SK-N-SH (cell line): Measurements from ENCODE around the gene FAM47E. TPM values are rescaled to one million over a fixed set of nuclear protein-coding genes. Genes with fewer than 3 reads are reported as not detected.
"Not testable (repeated sequence)": the region's sequence is repeated elsewhere in the genome, so short reads cannot be mapped to it uniquely, and the experiment has no call there.

Experiments
- CTCF ChIA-PET: fragments of 300-600, 350-600 bp; formaldehyde crosslinking; extraction: SDS; loops from one replicate; lab custom pipeline; 2021; lab: Yijun Ruan, JAX
- POLR2A ChIA-PET: fragments of 350-600 bp; sonication (Branson Sonifier 250); formaldehyde crosslinking; extraction: SDS; loops from one replicate; lab custom pipeline; 2020; ENCODE audit warnings: antibody characterized with exemption, inconsistent platforms; lab: Yijun Ruan, JAX
- DNase-seq: peaks from one replicate; pipeline ENCODE4 v3.0.0; 2012
- H2AFZ ChIP-seq: fragments of 200-600 bp; sonication (generic); 2 replicates; pipeline ENCODE4 v1.8.1; 2016; ENCODE audit warnings: antibody characterized with exemption, mild to moderate bottlenecking, low read depth
- H3F3A ChIP-seq: fragments of 200-600 bp; sonication (generic); replicated peaks from 2 replicates; pipeline ENCODE3; 2016; ENCODE audit warnings: antibody characterized with exemption, mild to moderate bottlenecking; ENCODE audit not compliant: insufficient read depth
- H3K27ac ChIP-seq, 2 experiments: fragments of 200-500 bp in 1 of 2; fragments of 200-600 bp in 1 of 2; sonication (Bioruptor generic) in 1 of 2; sonication (generic), shearing (Covaris generic) in 1 of 2; 2 replicates each; pipeline versions ENCODE4 v1.5.1 to v1.6.1; 2014 to 2016; ENCODE audit warnings: low read depth in 2 of 2, inconsistent platforms in 1 of 2, low read length in 1 of 2, mild to moderate bottlenecking in 1 of 2, mixed read lengths in 1 of 2
- H3K27me3 ChIP-seq: fragments of 200-600 bp; sonication (generic), shearing (Covaris generic); 2 replicates; pipeline ENCODE4 v1.6.1; 2016; ENCODE audit warnings: mixed run types; ENCODE audit not compliant: insufficient read depth
- H3K36me3 ChIP-seq, 2 experiments: fragments of 200-500 bp in 1 of 2; fragments of 200-600 bp in 1 of 2; sonication (Bioruptor generic) in 1 of 2; sonication (generic) in 1 of 2; replicated peaks in 1 of 2; 2 replicates each; pipeline versions ENCODE3 to v1.5.1; 2014 to 2016; ENCODE audit warnings: low read length in 1 of 2, mild to moderate bottlenecking in 1 of 2; ENCODE audit not compliant: insufficient read depth in 2 of 2, control insufficient read depth in 1 of 2
- H3K4me1 ChIP-seq, 2 experiments: fragments of 200-500 bp in 1 of 2; fragments of 200-600 bp in 1 of 2; sonication (Bioruptor generic) in 1 of 2; sonication (generic), shearing (Covaris generic) in 1 of 2; 2 replicates each; pipeline versions ENCODE4 v1.5.1 to v1.6.1; 2014 to 2016; ENCODE audit warnings: low read depth in 1 of 2, low read length in 1 of 2, mixed run types in 1 of 2; ENCODE audit not compliant: insufficient read depth in 2 of 2, control insufficient read depth in 1 of 2
- H3K4me2 ChIP-seq: fragments of 200-600 bp; sonication (generic), shearing (Covaris generic); 2 replicates; pipeline ENCODE4 v1.6.1; 2017; ENCODE audit warnings: mixed run types
- H3K4me3 ChIP-seq, 2 experiments: fragments of 200-500 bp in 1 of 2; fragments of 200-600 bp in 1 of 2; sonication (Bioruptor generic) in 1 of 2; sonication (generic), shearing (Covaris generic) in 1 of 2; 2 replicates each; pipeline versions ENCODE4 v1.5.1 to v1.8.1; 2014 to 2016; ENCODE audit warnings: low read depth in 2 of 2, inconsistent platforms in 1 of 2, low read length in 1 of 2, mild to moderate bottlenecking in 1 of 2, mixed read lengths in 1 of 2, moderate library complexity in 1 of 2
- H3K79me2 ChIP-seq: fragments of 200-600 bp; sonication (generic); 2 replicates; pipeline ENCODE4 v1.8.1; 2017; ENCODE audit warnings: mild to moderate bottlenecking; ENCODE audit not compliant: insufficient read depth
- H3K9ac ChIP-seq: fragments of 200-600 bp; sonication (generic); 2 replicates; pipeline ENCODE4 v1.6.1; 2017; ENCODE audit warnings: mixed run types
- H3K9me2 ChIP-seq: fragments of 200-600 bp; sonication (generic); 2 replicates; pipeline ENCODE4 v1.6.1; 2017; ENCODE audit warnings: mixed run types
- H3K9me3 ChIP-seq: fragments of 200-600 bp; sonication (generic); 2 replicates; pipeline ENCODE4 v1.6.1; 2017; ENCODE audit warnings: mixed run types, mild to moderate bottlenecking, moderate library complexity
- H4K20me1 ChIP-seq: fragments of 200-600 bp; sonication (generic); 2 replicates; pipeline ENCODE4 v1.6.1; 2017; ENCODE audit warnings: mild to moderate bottlenecking, mixed run types; ENCODE audit not compliant: insufficient read depth
- EP300 ChIP-seq, 2 experiments: IDR thresholded peaks; 2 replicates each; pipeline versions ENCODE4 v1.4.0 to v1.6.1; 2012; ENCODE audit warnings: borderline replicate concordance in 1 of 2, low read depth in 1 of 2, low read length in 1 of 2
- GATA2 ChIP-seq: sonication (generic); formaldehyde crosslinking; IDR thresholded peaks from 2 replicates; pipeline ENCODE4 v1.5.0; 2020; ENCODE audit warnings: mild to moderate bottlenecking, missing genetic modification reagents
- NRF1 ChIP-seq: IDR thresholded peaks from 2 replicates; pipeline ENCODE4 v1.6.1; 2012; ENCODE audit warnings: low read depth, mild to moderate bottlenecking, low read length
- RAD21 ChIP-seq: IDR thresholded peaks from 2 replicates; pipeline ENCODE4 v1.6.1; 2012; ENCODE audit warnings: mild to moderate bottlenecking, low read length
- WGBS: methylation state at CpG from one replicate; pipeline ENCODE4 v1.1.6; 2017; ENCODE audit warnings: low lambda C conversion rate; 5-methylcytosine and 5-hydroxymethylcytosine counted together
- polyA plus RNA-seq, 3 experiments: library from polyadenylated mRNA; depleted of rRNA; stranded (reverse); fragments of >200 nt; gene quantifications; 2 replicates each; pipeline ENCODE4 v1.2.3, GENCODE V29; 2012

The FAM47E gene
- polyA plus RNA-seq, 1 of the 3 experiments (the other 2 are of a cell fraction), result 1.8 TPM

DNA sequence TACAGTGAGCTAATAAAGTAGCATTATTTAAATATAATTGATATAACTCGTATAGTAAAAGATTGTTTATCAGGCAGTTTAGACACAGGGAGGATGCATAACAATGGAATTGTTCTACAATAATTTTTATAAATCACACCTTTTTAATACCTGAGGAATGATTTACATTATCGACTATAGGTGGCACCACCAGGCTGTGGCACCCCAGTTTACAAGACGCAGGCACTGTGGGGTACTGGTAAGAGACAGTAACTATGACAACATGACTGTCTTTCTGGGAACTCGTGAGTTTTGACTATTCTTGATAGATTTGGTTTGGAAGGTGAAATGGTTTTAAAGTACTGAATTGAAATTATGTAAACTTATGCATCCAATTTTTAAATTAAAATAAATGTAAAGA, 27.9 kb downstream of the FAM47E start:
- no peak overlapping the region for H3K4me3 ChIP-seq
- no peak overlapping the region for H2AFZ ChIP-seq
- H3F3A ChIP-seq, result no peaks in the 10 kb centered on the region
- no peak overlapping the region for H3K9ac ChIP-seq
- H3K36me3 ChIP-seq, result no peaks in the 10 kb centered on the region
- POLR2A ChIA-PET, result no interaction called here
- H3K27me3 ChIP-seq, result no peaks in the 10 kb centered on the region
- TF ChIP-seq RAD21, result 0 out of 2 replicates have a peak, but pooled peaks have one; percentile 3
- no peak for TF ChIP-seq NRF1
- no peaks in the 10 kb centered on the region for H3K9me3 ChIP-seq
- H3K79me2 ChIP-seq, result no peaks in the 10 kb centered on the region
- no peaks in the 10 kb centered on the region for H4K20me1 ChIP-seq
- WGBS, result 65% methylated on average over 4 of the region's 4 CpGs
- DNase-seq, result no peak
- H3K4me1 ChIP-seq, result peaks cover 0 to 4% of the 10 kb centered on the region in 2 experiments; a peak in 1 of 4 replicates
- CTCF ChIA-PET, result no interaction called here
- no peak overlapping the region for H3K4me2 ChIP-seq
- H3K9me2 ChIP-seq, result no peaks in the 10 kb centered on the region
- no peak overlapping the region for H3K27ac ChIP-seq

DNA sequence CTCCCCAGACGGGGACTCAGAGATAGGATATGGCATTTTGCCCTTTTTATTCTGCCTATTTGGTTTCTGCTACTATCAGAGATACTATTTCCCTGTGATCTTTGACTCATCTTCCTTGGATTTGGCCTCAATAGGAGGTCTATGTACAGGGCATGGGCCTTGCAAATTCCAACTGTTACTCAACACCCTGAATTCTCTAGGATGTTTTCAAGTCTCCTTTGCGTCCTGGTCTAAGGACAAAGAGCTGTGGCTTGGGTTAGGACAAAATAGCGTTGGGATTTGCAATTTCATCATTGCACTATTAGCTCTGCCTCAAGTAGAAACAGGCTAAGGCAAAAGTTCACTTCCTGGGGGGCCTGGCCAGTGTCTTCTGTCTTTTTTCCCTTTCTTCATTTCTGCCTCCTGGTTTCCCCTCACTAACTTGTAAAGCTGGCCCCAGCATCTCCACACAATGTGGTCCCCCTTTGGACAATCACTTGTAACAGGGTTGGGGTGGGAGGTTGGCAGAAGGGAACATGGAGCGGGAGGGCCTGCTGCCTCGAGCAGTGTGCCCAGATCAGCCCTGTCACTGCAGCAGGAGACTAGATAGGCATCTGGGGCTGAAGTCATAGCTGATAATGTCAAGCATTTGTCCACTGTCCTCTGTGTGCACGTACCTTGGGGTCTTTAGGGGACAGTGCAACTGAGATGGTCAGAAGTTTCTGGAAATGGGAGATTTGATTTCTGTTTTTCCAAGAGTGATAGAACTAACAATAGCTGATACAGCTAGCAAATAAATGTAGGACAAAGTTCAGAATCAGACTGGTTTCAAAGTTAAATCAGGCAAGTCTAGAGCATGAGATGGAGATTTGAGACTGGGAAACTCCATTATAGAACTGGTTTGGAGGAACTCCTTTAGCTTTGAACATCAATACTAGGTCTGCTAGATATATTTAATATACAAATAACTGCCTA, 29.2 kb downstream of the FAM47E start:
- Histone ChIP-seq H4K20me1 (no peaks in the 10 kb centered on the region), H2AFZ (no peak overlapping the region)
- TF ChIP-seq EP300 (IDR thresholded peaks at IDR 0.05; ENCODE audit: borderline replicate concordance in 1 of 2, low read depth in 1 of 2, low read length in 1 of 2), result no peak
- peak; percentile 43; the same call in 1 of the 2 replicates for TF ChIP-seq GATA2 (CRISPR knock-in tag)
- TF ChIP-seq, all 33 proteins: peak for 1
- CTCF ChIA-PET, result interaction anchor here (0.9 to 1.1 kb wide), 3 partner anchors 13 to 100 kb away, joined by 3 read pairs; no protein-coding TSS in a partner anchor
- POLR2A ChIA-PET, result interaction anchor here (1.1 kb wide), 1 partner anchor 68 kb away, joined by 4 read pairs; the partner anchor contains the start of gene SCARB2
- Histone ChIP-seq H3K9me2 (no peaks in the 10 kb centered on the region), H3K27me3 (no peaks in the 10 kb centered on the region), H3K4me2 (no peak overlapping the region), H3K27ac (no peak overlapping the region), H3K9ac (no peak overlapping the region), H3K9me3 (no peaks in the 10 kb centered on the region; the same call in 1 of the 2 replicates), H3K79me2 (no peaks in the 10 kb centered on the region), H3K4me1 (peaks cover 0 to 4% of the 10 kb centered on the region in 2 experiments; a peak in 1 of 4 replicates), H3K4me3 (no peak overlapping the region), H3F3A (no peaks in the 10 kb centered on the region), H3K36me3 (no peaks in the 10 kb centered on the region)
- DNase-seq, result no peak
- 59% methylated on average over 6 of the region's 6 CpGs for WGBS

DNA sequence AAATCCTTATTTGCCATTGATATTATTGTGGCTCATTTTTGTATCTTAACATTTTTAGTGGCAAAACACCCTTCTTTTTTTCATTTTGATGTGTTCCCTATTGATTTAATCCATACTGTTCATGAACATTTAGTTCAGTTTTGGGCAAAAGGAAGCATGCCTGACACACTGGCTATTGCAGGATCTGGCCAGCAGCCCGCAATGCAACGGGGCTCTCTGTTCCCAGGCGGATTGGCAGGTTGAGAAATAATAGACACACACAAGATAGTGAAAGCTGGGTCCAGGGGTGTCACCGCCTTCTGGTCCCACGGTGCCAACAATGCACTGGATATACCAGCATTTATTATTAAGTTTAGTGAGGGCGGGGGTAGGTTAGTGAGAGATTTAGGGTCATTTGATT, 30.1 kb downstream of the FAM47E start:
- not testable (repeated sequence) for H3K9ac ChIP-seq, H3K27ac ChIP-seq, H3K9me2 ChIP-seq, H3K36me3 ChIP-seq, H3K4me3 ChIP-seq, H3K4me1 ChIP-seq, DNase-seq, H4K20me1 ChIP-seq, H3K27me3 ChIP-seq, H3K4me2 ChIP-seq, H2AFZ ChIP-seq, H3F3A ChIP-seq, H3K9me3 ChIP-seq, H3K79me2 ChIP-seq
- 66% methylated on average over 6 of the region's 6 CpGs for WGBS
- POLR2A ChIA-PET, result interaction anchor here (1.1 kb wide), 1 partner anchor 68 kb away, joined by 4 read pairs; the partner anchor contains the start of gene SCARB2
- CTCF ChIA-PET, result interaction anchor here (1.1 kb wide), 1 partner anchor 18 kb away, joined by 3 read pairs; no protein-coding TSS in a partner anchor
